Ovary (tissue), 9 donors: Measurements from ENCODE around the gene KRT8. TPM values are rescaled to one million over a fixed set of nuclear protein-coding genes. Genes with fewer than 3 reads are reported as not detected.
"Not testable (repeated sequence)": the region's sequence is repeated elsewhere in the genome, so short reads cannot be mapped to it uniquely, and the experiment has no call there.

ENCODE experiments used
- DNase-seq, 5 donors: peaks; one replicate each; pipeline ENCODE4 v3.0.0-alpha.2; 2019 to 2020
- H3K27ac ChIP-seq, 2 donors: fragments of 200-600 bp; one replicate each; pipeline versions ENCODE4 v1.5.1 to v1.8.0; 2019 to 2022
- H3K27me3 ChIP-seq: fragments of 200-600 bp; one replicate; pipeline ENCODE4 v1.8.0; 2022
- H3K36me3 ChIP-seq: fragments of 200-600 bp; sonication (generic); one replicate; pipeline ENCODE4 v1.5.1; 2019
- H3K4me1 ChIP-seq: one replicate; pipeline ENCODE4 v1.8.1; 2013; ENCODE audit warnings: mild to moderate bottlenecking, moderate library complexity; ENCODE audit not compliant: insufficient read depth
- H3K4me3 ChIP-seq: fragments of 200-600 bp; sonication (generic); one replicate; pipeline ENCODE4 v1.5.1; 2017
- H3K9me3 ChIP-seq, 2 donors: fragments of 200-600 bp in 1 of 2; sonication (generic) in 1 of 2; one replicate each; pipeline versions ENCODE4 v1.5.1 to v1.8.1; 2013 to 2019; ENCODE audit warnings: mild to moderate bottlenecking in 1 of 2, moderate library complexity in 1 of 2
- EP300 ChIP-seq: sonication (generic); formaldehyde crosslinking; IDR thresholded peaks from one replicate; pipeline ENCODE4 v1.6.1; 2017; ENCODE audit warnings: antibody characterized with exemption
- POLR2A ChIP-seq: fragments of 450-650 bp; IDR thresholded peaks from one replicate; pipeline ENCODE4 v1.6.1; 2017; ENCODE audit warnings: antibody characterized with exemption, mild to moderate bottlenecking, moderate library complexity
- whole genome bisulfite sequencing, 3 donors: extraction: QIAGEN DNeasy Blood & Tissue Kit in 1 of 3; methylation state at CpG; one replicate each; pipeline versions ENCODE4 v1.1.5 to v1.1.7; 2013 to 2017; 5-methylcytosine and 5-hydroxymethylcytosine counted together
- intact Hi-C, 4 donors: fragments of 100-400 bp; cut with DNase I; formaldehyde crosslinking; loops; one replicate each; pipeline versions ENCODE4 v1.11.0 to v1.15.1; 2022 to 2023
- polyA plus RNA-seq, 2 donors: library from polyadenylated mRNA; stranded (reverse); fragments of 200-250 nt in 1 of 2; fragments of 350-450 nt in 1 of 2; fragmentation: Illumina TruSeq in 1 of 2; extraction: RNeasy Lipid Tissue Mini Kit (QIAGEN cat#74804) in 1 of 2; gene quantifications; one replicate each; pipeline ENCODE4 v1.2.3, GENCODE V29; 2013 to 2014
- total RNA-seq, 7 donors: library from RNA; depleted of rRNA in 2 of 7; stranded (reverse); fragments of >200 nt in 2 of 7; fragmentation: NEBNext Ultra II Directional in 3 of 7; extraction: Animal tissue kit (Norgen Biotek cat#: 25700) in 3 of 7; gene quantifications; one replicate each; pipeline versions ENCODE4 v1.1.0 to v1.2.4, GENCODE V29; 2016 to 2023
- TF ChIP-seq, protein P1 (sequence below), 3 donors: fragments of 450-650 bp in 2 of 3; fragments of 200-600 bp in 1 of 3; IDR thresholded peaks; one replicate each; pipeline versions ENCODE4 v1.5.1 to v1.8.0; 2016 to 2022; ENCODE audit warnings: antibody characterized with exemption in 3 of 3, mild to moderate bottlenecking in 1 of 3
- donor health status: DM: no; HTN: no; CAD: no; lungs with moderate emphysema.
- donor health status: DM: no; HTN: no; CAD: no.
- donor health status: Bipolar disorder and iron deficiency.
- donor health status: DM: yes; HTN: yes; CAD: no.
- donor health status: DM: no; HTN: no; CAD: no.
- donor health status: DM: yes; HTN: yes; CAD: no.

The KRT8 gene
- total and polyA plus RNA-seq, 9 donors, result 2.7 to 663 (median 43.7) TPM

DNA sequence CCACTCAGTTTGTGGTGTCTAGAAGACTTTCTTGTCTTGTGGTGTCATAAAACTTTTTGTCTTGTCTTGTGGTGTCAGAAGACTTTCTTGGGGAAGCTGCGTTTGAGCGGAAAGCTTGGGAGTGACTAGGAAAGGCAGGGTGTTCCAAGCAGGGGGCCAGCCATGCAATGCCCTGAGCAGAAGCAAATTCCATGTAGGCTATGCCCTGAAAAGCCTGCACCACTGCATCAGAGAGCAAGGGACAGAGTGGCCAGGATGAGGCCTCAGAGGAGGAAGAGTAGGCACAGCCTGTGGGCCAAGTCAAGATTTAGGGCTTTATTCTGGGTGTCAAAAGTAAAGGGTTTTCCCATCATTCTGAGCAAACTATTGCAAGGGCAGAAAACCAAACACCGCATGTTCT, 14.5 kb downstream of the KRT8 start:
- intact Hi-C loops, result no loop called here
- DNase-seq, result no peak

DNA sequence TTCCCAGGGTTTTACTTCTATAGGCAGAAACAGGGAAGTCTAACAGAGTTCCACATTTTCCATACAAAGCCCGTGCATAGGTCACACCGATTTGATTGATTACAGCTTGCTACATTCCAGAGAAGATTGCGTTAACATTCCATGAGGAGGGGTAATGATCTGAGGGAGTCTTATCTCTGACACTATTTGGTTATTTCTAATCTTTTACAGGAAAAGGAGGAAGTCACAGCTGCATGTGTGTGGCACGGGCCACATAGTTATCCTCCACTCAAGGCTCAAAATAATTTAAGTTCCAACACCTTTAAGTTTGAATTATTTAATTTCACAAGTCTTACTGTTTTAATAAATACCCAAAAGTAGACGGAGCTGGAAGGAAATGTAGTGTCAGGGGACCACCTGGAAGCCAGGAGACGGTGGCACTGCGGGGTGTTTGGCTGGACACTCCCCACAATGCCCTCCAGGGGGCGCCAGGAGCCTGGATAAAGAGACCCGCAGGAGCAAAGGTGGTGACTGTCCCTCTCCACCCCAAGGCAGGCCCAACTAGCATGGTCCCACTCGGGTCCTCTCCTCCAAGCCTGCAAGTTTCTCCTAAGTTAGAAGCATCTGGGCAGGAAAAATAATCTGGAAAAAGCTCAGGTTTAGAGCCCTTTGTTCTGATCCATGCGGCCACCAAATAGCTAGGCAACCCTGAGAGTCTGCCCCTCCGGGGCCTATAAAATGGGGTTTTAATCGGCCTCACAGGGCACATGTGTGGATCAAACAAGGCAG, 20.2 kb downstream of the KRT8 start:
- intact Hi-C loops, result loop anchor here (2.0 to 5.0 kb wide), 3 partner anchors 93 to 727 kb away; no protein-coding TSS in a partner anchor
- TF ChIP-seq POLR2A (no peak), EP300 (no peak)
- TF ChIP-seq, protein P1, sequence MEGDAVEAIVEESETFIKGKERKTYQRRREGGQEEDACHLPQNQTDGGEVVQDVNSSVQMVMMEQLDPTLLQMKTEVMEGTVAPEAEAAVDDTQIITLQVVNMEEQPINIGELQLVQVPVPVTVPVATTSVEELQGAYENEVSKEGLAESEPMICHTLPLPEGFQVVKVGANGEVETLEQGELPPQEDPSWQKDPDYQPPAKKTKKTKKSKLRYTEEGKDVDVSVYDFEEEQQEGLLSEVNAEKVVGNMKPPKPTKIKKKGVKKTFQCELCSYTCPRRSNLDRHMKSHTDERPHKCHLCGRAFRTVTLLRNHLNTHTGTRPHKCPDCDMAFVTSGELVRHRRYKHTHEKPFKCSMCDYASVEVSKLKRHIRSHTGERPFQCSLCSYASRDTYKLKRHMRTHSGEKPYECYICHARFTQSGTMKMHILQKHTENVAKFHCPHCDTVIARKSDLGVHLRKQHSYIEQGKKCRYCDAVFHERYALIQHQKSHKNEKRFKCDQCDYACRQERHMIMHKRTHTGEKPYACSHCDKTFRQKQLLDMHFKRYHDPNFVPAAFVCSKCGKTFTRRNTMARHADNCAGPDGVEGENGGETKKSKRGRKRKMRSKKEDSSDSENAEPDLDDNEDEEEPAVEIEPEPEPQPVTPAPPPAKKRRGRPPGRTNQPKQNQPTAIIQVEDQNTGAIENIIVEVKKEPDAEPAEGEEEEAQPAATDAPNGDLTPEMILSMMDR (IDR thresholded peaks at IDR 0.05), result peak; percentile 46 to 84 (median 79)
- 22 to 32% (median 25%) methylated on average over 13 of the region's 13 CpGs for WGBS, 3 donors
- peak; percentile 47 to 82 (median 75) for DNase-seq
- Histone ChIP-seq H3K4me1 (no peaks in the 10 kb centered on the region), H3K27me3 (no peaks in the 10 kb centered on the region), H3K36me3 (no peaks in the 10 kb centered on the region), H3K9me3 (no peaks in the 10 kb centered on the region), H3K4me3 (no peak overlapping the region), H3K27ac (no peak overlapping the region)

More for the DNA sequence above, 14.5 kb downstream of the KRT8 start:
- no peaks in the 10 kb centered on the region for H3K9me3 ChIP-seq
- H3K36me3 ChIP-seq, result no peaks in the 10 kb centered on the region
- 88 to 93% (median 91%) methylated on average over 3 of the region's 3 CpGs for WGBS, 3 donors
- no peaks in the 10 kb centered on the region for H3K27me3 ChIP-seq
- no peak overlapping the region for H3K4me3 ChIP-seq
- no peaks in the 10 kb centered on the region for H3K4me1 ChIP-seq
- H3K27ac ChIP-seq, result no peak overlapping the region
- TF ChIP-seq, protein P1 (IDR thresholded peaks at IDR 0.05), result no peak
- TF ChIP-seq POLR2A (no peak), EP300 (no peak)

DNA sequence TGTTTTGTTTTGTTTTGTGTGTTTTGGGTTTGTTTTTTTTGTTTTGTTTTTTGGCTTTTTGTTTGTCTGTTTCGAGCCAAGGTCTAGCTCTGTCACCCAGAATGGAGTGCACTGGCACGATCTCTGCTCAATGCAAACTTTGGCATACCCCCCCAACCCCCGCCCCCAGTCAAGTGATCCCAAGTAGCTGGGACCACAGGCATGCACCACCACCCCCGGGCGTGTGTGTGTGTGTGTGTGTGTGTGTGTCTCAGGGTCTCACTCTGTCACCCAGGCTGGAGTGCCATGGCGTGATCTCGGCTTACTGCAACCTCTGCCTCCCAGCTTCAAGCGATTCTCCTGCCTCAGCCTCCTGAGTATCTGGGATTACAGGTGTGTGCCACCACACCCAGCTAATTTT, 24.4 kb downstream of the KRT8 start:
- intact Hi-C loops, result loop anchor here in 1 of 4 donors (5.0 kb wide), 1 partner anchor 723 kb away; no protein-coding TSS in a partner anchor
- 50 to 58% (median 54%) methylated on average over 8 of the region's 8 CpGs for WGBS, 3 donors
- not testable (repeated sequence) for H3K9me3 ChIP-seq, DNase-seq, H3K4me3 ChIP-seq, H3K27ac ChIP-seq, H3K4me1 ChIP-seq, H3K36me3 ChIP-seq, H3K27me3 ChIP-seq

DNA sequence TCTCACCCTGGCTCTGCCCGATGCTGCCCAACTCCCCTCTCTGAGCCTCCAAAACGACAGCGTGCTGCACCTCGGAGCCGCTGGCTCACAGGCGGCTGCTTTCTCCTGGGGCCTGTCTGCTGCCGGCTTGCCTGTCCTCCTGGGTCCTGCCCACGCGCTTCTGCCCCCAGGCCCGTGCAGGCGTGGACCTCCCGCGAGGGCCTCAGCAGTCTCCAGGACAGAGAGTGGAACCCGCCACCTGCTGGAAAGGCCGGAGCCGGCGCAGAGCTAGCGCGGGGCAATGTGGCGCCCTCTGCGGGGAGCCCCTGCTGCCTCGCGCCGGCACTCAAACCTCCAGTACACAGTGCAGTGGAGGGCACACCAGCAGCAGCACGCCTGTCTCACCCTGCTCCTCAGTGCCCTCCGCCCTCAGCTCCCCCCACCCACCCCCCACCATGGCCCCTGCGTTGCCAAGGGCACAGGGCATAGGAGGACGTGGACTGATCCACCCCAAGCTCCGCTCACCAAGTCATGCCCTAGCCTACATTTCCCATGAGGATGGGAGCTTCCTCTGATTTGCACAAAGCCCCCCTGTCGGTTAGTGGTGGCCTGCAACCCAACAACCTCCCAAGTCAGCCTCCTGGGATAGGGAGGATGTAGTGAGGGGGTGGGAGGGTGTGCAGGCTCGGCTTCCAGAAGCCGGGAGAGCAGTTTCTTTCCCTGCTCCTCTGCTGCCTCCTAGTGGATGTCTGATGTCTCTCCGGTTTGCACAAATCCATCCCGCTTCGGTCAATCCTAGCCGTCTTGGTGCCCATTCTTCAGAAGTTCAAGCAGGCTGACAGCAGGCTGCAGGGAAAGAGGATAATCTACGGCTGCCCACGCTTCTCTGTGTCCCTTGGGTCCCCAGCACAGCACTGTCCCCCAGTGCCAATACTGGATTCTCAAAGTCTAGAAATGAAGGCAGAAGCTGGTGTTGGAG, 25.2 kb downstream of the KRT8 start:
- Histone ChIP-seq H3K4me1 (peaks cover 4% of the 10 kb centered on the region), H3K27me3 (no peaks in the 10 kb centered on the region), H3K27ac (no peak overlapping the region), H3K36me3 (no peaks in the 10 kb centered on the region), H3K4me3 (no peak overlapping the region), H3K9me3 (no peaks in the 10 kb centered on the region)
- WGBS, 3 donors, result 5 to 7% (median 6%) methylated on average over 36 to 38 of the region's 38 CpGs
- DNase-seq, result peak; percentile 68 to 80 (median 77)
- intact Hi-C loops, result loop anchor here (5.0 kb wide), 4 partner anchors 502 to 727 kb away; no protein-coding TSS in a partner anchor
- no peak for TF ChIP-seq POLR2A
- TF ChIP-seq, protein P1 (IDR thresholded peaks at IDR 0.05), result peak; percentile 71 to 76 (median 74)
